ENCODE measurements around the gene RNU6-9.

RNU6-9 gene

GRCh38 chr19:918152-918437 lies 24.8 kb downstream of the RNU6-9 start:
- H3K4me3 ChIP-seq (ENCODE audit: low read depth, low read length): no peak overlapping the region
- TF ChIP-seq CTCF (IDR thresholded peaks at IDR 0.05; ENCODE audit: insufficient read depth, low read depth, low read length, missing control alignments): no peak
- no peak for DNase-seq (ENCODE audit: low read depth)

- DNase-seq (ENCODE audit: low read depth): no peak
- peak overlapping the region; percentile 53 for H3K4me3 ChIP-seq (ENCODE audit: low read depth, low read length)
- no peak for TF ChIP-seq CTCF (IDR thresholded peaks at IDR 0.05; ENCODE audit: insufficient read depth, low read depth, low read length, missing control alignments)
Observed at GRCh38 chr19:918481-919198, 25.4 kb downstream of the RNU6-9 start.

- H3K4me3 ChIP-seq (ENCODE audit: low read depth, low read length): peak overlapping the region; percentile 53
- no peak for TF ChIP-seq CTCF (IDR thresholded peaks at IDR 0.05; ENCODE audit: insufficient read depth, low read depth, low read length, missing control alignments)
- DNase-seq (ENCODE audit: low read depth): peak; percentile 46
Observed at GRCh38 chr19:919199-920050, 26.1 kb downstream of the RNU6-9 start.

GRCh38 chr19:920051-920864 lies 27.0 kb downstream of the RNU6-9 start:
- no peak for TF ChIP-seq CTCF (IDR thresholded peaks at IDR 0.05; ENCODE audit: insufficient read depth, low read depth, low read length, missing control alignments)
- H3K4me3 ChIP-seq (ENCODE audit: low read depth, low read length): peak overlapping the region; percentile 53
- peak; percentile 74 for DNase-seq (ENCODE audit: low read depth)

GRCh38 chr19:924553-925086 lies 31.3 kb downstream of the RNU6-9 start:
- peak; percentile 88 for DNase-seq (ENCODE audit: low read depth)
- peak overlapping the region; percentile 87 for H3K4me3 ChIP-seq (ENCODE audit: low read depth, low read length)
- no peak for TF ChIP-seq CTCF (IDR thresholded peaks at IDR 0.05; ENCODE audit: insufficient read depth, low read depth, low read length, missing control alignments)

GRCh38 chr19:925087-925525 lies 31.8 kb downstream of the RNU6-9 start:
- peak; percentile 87 for DNase-seq (ENCODE audit: low read depth)
- TF ChIP-seq CTCF (IDR thresholded peaks at IDR 0.05; ENCODE audit: insufficient read depth, low read depth, low read length, missing control alignments): no peak

More at GRCh38 chr19:925087-925525, 31.8 kb downstream of the RNU6-9 start:
- peak overlapping the region; percentile 87 for H3K4me3 ChIP-seq (ENCODE audit: low read depth, low read length)

Data from GM12865 (cell line).